ENCODE measurements around the gene NACC2.

The NACC2 gene

DNA sequence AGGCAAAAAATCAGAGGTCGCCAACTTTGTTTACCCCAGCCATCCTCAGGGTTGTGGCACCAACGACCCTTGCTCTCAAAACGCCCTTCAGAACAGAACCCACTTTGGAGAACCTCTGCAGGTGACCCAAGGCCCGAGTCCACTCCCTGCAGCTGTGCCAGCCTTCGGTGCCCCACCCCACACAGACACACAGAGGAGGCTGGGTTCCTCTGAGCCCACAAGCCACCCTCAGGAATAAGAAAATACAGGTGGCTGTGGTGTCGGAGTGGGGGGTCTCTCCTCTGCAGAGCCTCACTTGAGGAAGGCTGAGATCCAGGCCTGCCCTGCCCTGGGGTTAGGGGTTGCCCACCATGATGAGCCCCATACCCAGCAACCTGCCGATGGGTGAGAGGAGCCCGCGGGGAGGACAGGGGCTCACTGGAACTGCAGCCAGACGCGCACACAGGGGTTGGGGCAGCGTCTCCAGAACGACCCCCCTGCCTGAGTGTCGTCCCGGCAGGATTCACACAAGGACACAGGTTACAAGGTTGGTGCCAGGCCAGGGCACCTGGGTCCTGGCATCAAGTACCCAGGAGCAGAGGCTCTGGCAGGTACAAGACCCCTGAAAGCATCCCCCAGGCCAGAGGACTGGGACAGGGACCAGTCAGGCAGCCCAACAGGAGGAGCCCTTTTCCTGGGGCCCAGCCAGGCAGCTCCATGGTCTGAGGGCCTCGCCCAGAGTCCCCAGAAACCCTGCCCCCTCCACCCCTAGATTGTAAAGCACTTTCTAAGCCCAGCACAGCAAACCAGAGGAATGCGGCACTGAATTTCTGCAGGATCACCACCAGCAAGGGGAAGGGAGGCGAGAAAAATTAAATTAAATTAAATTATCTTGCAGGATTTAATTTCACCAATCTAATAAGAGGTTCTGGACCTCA, 40.0 kb downstream of the NACC2 start:
- DNase-seq: no peak

DNA sequence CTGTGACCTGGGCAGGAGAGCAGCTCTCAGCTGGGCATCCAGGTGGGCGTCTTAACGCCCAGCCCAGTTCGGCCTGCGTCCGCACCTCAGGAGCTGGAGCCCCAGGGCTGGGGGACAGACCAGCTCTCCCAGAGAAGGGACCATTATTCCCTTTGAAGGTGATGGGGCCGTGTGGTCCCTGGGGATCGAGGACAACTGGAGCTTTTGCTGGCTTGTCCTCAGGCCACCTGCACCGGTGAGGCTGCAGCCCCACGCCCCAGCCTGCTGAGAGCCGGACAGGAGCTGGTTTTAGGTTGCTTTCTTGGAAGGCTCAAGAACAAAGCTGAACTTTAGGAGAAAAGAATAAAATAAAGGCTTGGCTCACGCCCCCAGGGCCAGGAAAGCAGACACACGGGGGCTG, 40.9 kb downstream of the NACC2 start:
- no peak for DNase-seq

DNA sequence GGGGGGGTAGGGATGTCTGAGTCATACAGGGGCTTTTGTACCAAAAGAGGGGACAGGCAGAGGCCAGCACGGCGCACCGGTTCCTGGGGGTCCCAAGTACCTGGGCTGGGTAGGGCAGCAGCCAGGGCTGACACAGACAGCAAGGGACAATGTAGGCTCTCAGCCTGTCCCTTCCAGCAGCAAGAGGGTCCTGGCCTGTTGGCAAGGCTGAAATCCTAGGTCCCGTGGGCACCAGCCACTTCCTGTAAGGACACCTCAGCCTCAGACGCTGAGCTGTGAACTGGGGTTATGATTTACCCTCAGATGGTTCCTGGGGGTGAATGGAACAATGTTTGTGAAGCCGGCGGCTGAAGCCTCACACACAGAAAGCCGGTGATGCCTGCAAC, 41.3 kb downstream of the NACC2 start:
- DNase-seq: no peak

DNA sequence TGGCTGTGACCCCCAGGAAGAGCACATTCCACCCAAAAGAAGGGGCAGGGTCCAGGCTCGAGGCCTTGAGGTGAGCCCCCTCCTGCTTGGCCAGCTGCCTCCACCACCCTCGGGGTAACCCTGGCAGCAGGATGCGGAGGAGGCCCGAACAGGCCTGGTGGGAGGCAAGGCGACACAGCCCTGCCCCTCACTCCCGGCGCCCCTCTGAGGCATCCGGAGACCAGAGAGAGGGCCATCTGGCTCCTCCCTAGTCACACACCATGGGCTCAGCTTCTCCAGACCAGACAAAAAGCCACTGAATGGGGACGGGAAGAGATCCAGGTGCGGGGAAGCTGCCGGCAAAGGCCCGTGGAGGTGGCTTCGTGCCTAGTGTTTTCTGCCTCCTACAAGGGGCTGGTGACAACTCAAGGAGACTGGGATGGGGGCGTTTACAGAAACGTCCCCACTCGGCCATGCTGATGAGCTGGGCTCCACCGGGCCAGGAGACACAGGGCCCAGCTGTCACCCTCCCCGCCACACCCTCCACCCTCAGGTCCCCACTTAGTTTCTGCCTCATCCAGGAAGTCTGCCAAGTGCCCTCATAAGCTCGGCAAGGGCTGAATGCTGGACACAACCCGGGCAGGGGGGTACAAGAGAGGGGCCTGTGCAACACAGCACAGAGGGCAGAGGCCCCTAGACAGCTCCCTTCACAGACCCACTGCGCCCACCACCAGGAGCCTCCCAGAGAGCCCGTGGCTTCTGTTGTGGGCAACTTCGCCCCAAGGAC, 41.9 kb downstream of the NACC2 start:
- peak; percentile 43 for DNase-seq

DNA sequence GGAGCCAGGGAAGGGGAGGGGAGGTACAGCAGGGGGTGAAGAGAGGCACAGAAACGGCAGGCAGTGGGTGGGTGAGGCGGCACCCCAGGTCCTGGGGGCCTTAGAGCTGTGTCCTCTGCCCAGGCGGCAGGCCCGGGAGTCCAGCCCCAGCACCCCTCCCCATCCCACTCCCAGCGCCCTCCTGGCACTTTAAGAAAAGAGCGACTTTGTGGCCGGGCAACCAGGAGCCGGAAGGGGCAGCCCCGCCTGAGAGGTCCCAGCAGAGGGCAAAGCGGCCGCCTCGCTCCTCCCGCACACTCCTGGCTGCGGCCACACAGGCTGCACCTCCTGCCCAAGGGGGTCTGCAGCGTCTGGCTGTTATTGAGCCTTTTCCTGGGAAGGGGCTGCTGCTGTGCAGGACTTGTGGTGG, 42.6 kb downstream of the NACC2 start:
- peak; percentile 77 for DNase-seq

DNA sequence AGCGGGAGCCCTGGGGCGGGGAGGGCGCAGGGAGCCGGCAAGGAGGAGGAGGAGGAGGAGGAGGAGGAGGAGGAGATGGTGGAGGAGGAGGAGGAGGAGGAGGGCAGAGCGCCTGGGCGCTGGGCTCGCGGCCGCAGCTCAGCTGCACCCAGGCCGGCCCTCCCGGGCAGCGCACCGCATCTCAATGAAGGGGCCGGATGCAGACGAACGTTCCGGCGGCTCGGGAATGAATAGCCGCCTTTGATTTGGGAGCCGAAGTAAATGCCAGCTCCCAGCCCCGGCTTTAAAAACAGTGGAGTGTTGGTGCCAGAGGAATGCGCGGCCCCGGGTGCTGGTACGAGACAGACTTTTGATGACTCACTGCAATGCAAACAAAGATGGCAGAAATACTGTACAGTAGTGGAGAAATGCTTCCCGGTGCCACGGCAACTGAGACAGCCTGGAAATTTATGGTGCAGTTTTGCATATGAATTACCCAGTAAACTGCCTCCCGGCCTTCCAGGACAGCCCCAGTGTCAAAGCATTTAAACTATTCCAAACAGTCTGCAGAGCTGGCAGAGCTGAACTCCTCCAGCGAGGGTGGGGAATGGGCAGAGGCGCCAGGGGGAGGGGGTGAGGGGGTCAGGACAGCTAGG, 43.1 kb downstream of the NACC2 start:
- DNase-seq: peak; percentile 94

DNA sequence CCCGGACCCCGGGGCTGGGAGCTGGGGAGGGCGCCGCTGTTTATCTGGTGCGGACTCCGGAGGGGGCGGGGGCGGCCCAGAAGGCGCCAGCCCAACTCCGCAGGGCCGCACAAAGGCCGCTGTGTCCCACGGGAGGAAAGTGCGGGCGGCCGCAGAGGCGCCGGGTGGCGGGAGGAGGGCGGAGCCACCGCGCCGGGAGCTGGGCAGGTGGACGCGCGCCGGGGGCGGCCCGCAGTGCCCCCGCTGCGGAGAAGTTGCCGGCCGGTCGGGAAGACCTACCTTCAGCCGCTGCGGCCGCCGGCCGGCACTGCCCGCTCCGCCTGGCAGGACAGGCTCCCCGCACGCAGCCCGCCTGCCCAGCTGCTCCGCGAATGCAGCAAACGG, 43.6 kb downstream of the NACC2 start:
- DNase-seq: peak; percentile 84

DNA sequence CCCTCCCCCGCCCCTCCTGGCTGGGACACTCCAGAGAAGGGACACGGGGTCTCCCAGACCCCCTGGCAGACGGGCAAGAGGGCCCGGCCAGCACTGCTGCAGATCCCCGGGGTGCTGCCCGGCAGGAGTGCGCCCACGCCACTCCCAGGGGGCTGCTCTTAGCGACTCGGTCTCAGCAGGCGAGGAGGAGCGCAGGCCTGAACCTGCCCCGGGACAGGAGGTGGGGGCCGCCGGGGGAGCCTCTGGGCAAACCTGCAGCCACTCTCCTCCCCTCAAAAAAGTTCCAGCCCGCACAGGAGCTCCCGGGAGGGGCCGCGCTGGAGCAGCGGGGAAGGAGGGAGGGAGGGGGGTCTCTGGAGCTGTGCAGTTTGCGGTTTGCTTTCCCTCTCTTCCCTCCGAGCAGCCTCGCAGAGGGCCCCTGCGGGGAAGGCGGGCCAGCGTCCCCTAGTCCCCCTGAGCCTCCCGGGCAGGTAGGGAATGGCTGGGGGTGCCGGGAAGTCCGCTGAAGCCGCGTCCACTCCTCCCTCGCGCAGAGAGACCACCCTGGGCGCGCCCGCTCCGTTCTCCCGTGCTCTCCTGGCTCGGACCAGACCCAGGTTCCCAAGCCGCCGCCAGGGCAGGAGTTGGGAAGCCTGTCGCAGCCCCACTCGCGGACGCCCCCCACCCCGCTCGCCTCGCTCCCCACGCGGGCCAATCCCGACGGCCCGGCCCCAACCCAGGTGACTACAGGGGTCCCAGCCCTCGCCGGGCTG, 44.2 kb downstream of the NACC2 start:
- peak; percentile 50 for DNase-seq

DNA sequence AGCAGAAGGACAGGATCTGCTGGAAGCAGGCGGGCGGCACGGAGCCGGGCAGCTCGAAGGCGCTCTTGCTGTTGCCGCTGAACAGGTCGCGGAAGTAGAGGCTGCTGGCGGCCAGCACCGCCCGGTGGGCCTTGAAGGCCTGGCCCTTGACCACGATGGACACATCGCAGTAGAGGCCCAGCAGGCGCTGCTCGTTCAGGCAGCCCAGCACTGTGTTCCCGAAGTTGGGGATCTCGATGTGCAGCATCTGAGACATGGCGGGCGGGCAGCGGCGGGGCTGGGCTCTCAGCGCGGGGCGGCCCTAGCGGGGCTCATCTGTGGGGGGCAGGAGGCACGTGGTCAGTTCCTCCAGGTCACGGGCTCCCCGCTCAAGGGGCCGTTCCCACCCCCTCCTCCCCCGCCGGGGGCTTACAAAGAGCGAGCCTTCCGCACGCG, 44.8 kb downstream of the NACC2 start:
- DNase-seq: peak; percentile 50

DNA sequence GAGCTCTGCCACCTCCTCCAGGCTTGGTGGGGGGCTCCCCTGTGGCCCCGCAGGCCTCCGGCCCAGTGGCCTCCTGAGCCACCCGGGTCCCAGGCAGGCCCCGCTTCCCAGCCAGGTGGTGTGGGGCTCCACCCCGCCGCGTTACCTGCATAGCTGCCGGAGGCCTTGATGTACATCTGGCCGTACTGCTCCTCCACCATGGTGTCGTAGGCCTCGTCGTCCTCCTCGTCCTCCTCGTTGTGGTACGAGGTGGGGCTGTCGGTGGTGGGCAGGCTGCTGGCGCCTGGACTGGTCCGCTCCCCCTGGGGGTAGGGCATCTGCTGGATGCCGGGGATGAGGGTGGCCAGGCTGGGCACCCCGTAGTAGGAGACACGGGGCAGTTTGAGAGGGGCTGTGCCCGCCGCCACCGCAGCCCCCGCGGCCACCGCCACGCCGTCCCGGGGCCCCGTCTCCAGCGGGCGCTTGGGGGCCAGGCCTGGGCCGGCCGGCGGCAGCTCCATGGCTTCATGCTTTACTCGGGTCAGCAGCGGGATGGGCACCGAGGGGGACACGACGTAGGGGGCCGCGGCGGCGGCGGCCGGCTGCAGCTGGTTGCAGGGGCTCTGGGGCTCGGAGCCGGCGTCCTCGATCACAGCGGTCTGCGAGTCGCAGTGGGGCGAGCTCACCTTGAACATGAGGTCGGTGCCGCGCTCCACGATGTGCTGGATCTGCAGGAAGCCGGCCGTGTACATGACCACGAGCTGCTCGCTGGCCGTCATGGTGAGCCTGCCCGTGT, 45.4 kb downstream of the NACC2 start:
- DNase-seq: no peak

DNA sequence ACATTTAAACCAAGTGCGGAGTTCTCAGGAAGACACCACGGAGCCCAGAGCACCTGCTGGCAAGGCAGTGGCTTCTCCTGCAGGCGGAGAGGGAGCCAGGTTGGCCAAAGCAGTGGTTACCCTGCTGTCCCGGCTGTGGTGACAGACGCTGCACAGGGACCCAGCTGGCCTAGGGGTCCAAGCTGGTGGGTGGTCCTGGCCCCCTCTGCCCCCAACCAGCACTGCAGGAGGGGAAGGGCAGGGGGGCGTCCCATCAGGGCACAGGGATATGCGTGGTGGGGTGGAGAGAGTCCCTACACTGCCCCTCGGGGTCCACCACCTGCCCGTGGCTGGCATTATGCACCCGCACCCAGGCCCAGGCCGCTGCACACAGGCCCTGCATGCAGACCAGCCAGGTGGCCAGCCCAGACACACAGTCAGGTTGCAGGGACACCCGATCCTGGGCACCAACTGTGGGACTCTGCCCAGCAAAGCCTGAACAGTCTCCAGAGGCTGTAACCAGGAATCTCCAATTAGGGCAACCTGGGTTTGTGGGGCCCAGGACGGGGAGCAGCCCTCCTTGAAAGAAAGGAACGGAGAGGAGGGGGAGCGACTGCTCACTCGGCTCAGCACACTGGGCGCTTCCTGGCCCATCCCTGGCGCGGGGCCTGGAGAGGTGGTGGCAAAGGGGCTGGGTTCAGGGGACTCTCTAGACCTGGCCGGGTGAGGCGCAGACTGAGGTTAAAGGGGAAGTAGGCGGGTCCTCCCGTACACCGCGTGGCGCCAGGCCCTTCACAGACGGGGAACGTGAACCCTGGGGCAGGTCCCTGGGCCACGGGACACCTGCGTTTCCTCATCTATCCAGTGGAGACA, 46.3 kb downstream of the NACC2 start:
- DNase-seq: no peak

DNA sequence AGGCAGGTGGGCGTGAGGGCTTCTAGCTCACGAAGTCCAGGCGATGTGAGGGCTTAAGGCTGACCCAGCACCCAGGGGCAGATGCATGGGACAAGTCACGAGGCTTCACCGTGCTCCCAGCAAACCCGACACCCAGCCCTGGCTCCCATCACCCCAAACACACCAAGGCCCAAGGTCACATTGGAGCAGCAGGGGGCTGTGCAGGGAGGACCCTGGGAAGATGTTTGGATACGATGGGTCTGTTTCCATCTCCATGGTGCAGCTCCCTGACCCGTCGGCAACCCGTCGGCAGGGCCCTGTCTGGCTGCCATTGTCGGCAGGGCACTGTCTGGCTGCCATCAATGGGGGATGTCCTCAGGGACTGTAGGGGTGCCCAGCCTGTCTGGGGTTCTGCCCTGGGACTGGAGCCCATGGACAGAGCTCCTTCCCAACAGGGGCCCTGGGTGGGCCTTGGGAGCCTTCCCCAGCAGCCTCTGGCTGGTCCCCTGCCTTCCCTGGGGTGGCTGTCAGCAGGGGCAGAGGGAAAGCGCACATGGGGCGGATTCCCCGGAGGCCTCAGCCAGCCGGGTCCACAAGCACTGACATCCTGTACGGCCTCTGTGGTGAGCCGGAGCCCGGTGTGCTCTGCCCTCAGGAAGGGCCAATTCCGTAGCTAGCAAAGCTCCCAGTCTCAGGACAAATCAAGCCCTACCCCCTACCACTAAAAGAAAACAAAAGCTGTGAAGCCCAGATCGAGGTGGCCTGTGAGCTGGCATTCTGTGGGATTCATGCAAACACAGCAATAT, 47.1 kb downstream of the NACC2 start:
- DNase-seq: no peak

DNA sequence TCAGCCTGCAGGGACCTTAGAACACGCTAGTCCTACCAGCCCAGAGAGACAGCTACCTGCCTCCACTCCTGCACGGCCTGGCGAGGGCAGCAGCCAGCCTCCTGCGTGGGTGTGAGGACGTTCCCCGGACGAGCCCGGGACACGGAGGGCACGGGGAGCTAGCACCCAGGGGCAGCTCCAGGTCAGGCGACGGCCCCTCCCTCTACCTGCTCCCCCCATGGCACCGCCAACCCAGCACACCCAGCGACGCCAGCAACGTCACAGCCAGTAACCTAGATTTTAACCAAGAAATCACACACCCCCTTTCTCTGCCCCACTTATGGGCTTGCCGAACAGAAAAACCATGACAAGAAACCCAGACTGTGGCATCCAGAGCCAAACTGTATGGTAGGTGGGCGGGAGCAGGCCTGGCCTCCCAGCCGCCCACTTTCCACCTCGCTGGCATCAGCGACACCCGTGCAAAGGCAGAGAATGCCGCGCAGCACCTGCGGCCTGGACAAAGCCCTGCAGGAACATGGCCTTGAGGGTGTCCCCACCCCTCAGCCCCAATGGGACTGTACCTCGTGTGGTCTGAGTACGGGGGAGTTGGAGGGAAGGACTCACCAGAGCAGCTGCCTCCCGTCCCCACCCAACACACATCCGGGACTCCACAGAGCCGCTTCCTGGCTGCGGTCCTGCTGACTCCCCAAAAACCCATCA, 47.9 kb downstream of the NACC2 start:
- DNase-seq: no peak

DNA sequence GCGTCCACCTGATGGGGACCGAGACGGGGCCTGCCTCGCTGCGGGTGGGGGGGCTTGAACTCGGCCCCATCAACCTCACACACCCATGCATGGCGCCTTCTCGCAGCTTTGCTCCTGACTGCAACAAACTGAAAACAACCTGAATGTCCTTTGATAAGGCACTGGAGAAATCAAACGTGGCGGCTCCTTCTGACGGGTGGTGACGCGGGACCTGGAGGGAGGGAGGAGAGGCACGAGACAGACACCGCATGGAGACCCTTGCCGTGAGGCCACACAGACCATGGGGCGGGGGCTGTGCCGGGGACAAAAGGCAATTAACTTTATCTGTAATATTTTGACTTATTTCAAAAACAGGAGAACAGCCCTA, 48.6 kb downstream of the NACC2 start:
- no peak for DNase-seq

DNA sequence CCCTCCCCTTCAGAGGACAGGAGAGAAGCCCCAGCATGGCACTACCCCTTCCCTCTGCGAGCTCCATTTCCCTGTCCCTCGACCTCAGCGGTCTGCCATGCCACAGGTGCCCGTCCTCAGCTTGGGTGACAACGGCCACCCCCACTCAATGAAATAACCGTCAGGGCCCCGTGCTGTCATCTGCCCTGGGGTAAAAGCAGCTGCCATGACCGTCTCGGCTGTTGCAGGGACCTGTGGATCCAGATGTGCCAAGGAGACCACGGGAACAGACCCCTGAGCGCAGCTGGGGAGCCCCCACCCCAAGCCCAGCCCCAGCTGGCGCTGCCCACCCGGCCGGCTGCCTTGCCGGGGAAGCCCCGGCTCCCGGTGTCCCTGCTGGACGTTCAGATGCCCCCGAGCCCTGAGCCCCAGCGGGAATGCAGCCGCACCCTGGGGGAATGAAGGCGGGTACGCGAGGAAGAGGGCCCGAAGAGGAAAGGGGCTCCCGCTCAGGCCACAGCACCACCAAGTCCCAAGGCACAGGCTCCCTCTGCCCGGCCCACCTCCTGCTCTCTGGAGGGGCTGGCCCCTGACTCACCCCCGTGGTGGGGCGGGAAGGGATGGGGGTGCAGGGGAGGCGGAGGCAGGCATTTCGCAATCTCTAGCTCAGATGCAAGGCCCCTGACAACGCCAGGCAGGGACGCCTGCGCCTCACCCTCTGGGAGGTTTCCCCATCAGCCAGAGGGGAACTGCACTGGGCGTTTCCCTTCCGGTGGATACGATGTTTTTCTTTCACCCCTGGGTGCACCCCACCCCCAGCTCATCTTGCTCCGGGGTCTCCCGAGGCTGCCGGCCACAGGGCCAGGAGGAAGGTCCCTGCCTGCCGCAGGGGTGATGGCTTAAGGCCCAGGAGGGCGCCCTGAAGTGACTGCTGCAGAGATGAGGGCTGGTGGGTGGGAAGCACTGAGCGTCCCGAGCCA, 49.2 kb downstream of the NACC2 start:
- no peak for DNase-seq

DNA sequence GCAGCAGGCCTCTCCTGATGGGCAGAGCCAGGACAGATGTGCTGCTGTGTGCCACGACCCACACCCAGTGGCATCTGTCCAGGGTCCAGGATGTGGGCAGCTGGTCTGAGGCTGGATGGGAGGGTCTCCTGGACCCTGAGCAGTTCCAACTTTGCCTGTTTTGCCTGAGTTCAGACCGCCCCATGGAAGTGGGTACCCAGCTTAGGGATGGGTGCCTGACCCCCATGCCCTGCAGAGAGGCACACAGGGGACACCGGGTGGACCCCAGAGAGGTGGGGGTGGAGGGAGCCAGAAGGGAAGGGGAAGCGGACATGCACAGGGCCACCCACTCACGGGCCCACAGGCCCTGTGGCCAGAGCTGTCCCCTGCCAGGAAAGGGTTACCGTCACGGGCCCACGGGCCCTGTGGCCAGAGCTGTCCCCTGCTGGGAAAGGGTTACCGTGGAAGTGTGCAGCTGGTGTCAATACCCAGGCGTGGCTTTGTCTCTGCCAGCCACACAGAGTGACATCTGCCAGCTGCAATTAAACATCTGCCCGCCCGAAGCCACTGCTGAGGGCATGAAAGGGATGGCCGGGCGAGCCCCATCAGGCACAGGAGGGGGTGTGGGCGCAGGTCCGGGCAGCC, 50.0 kb downstream of the NACC2 start:
- peak; percentile 30 for DNase-seq

DNA sequence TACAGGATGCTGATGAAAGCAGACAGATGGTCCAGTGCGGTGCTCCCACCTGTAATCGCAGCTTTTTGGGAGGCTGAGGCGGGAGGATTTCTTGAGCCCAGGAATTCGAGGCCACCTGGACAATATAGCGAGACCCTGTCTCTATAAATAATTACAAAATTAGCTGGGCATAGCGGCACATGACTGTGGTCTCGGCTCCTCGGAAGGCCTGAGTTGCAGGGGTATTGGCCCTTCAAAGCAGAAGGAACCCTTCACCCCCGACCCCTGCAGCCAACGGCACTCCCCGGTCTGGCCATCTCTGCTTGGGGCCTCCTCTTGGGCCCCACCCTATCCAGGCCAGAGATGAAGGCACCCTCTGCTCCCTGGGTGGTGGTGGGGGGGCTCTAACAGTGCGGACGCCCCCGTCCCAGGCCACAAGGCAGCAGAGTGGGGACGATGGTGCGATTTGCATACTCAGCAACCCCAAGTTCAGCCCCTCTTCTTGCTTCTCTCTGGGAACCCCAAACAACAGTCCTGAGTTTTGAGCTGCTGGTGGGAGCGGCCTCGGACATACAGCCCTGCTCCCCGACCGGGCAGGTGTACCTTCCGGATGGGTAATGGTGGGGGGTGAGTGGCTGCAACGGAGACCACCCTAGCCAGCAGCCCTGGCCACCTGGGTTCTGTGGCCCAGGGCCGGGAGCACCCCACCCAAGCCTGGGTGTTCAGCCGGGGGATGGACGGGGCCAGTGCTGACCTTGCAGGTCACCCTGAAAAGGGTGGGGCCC, 50.7 kb downstream of the NACC2 start:
- no peak for DNase-seq

Data from midbrain (tissue), 1 donor.